Suppressor macrophage treated with lipopolysaccharide for 1 hour (primary cell): ENCODE data around the gene TRPM5.

Experiments used
- DNase-seq, 3 donors: peaks; one replicate each; pipeline ENCODE4 v3.0.0-alpha.2; 2020 to 2022

TRPM5 gene, protein sequence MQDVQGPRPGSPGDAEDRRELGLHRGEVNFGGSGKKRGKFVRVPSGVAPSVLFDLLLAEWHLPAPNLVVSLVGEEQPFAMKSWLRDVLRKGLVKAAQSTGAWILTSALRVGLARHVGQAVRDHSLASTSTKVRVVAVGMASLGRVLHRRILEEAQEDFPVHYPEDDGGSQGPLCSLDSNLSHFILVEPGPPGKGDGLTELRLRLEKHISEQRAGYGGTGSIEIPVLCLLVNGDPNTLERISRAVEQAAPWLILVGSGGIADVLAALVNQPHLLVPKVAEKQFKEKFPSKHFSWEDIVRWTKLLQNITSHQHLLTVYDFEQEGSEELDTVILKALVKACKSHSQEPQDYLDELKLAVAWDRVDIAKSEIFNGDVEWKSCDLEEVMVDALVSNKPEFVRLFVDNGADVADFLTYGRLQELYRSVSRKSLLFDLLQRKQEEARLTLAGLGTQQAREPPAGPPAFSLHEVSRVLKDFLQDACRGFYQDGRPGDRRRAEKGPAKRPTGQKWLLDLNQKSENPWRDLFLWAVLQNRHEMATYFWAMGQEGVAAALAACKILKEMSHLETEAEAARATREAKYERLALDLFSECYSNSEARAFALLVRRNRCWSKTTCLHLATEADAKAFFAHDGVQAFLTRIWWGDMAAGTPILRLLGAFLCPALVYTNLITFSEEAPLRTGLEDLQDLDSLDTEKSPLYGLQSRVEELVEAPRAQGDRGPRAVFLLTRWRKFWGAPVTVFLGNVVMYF (N-terminal part only)

DNA sequence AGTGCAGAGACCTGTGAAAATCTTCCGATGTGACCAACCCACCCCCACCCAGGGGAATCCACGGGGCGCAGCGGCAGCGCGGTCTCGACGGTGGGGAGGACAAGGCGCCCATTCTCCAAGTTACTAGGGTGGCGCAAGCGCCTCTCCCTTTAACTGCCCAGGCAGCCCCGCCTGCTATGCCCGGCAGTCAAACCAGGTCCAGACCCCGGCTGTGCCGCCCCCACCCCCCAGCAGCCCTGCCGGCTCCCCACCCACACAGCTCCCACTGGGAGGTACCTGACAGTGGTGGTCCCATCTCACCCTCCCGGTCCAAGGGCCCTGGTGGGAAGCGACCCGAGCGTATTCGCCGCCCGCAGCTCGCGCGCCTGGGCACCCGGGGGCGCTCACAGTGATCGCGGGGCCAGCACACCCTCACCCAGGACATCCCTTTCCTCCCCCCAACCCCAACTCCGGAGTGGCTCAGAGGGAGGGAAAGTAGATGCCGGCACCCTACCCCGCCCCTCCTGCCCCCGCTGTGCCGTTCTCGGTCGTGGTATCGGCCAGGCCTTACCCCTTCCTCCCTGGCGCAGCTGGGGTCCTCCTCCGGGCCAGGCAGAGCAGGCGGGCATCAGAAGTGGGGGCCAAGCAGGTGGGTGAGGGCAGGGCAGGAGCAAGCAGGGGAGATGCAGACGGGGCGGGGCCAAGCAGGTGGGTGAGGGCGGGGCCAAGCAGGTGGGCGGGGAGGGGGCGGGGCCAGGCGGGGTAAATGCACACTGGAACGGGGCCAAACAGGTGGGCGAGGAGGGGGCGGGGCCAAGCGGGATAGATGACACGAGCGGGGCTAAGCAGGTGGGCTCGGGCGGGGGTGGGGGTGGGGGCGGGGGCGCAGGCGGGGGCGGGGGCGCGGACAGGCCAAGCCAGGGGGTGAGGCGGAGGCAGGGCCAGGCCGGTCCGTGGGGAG is at the start of gene TRPM5:
TSS of gene TRPM5 (minus strand) at position 634 of the 940 bp plus-strand sequence. CDS start 21,478 bp downstream, outside the sequence.
- DNase-seq, result peak in 1 of 3 donors; percentile 41

DNA sequence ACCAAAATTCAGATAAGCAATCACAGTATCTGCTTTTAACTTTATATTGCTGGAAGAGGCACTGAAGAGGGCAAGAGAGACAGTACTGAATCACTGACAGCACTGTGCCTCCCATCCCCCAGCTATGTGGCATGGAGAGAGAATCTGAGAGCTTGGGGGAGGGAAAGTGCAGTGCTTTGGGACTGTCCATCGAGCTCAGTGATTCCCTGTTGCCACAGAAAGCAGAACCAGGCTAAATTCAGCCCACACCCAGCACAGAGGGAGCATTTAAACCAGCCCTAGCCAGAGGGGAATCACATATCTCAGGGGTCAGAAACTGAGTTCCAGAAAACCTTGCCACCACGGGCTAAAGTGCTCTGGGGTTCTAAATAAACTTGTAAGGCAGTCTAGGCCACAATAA is 44.8 kb upstream of the TRPM5 start:
- DNase-seq, result peak; percentile 23 to 60 (median 54)

DNA sequence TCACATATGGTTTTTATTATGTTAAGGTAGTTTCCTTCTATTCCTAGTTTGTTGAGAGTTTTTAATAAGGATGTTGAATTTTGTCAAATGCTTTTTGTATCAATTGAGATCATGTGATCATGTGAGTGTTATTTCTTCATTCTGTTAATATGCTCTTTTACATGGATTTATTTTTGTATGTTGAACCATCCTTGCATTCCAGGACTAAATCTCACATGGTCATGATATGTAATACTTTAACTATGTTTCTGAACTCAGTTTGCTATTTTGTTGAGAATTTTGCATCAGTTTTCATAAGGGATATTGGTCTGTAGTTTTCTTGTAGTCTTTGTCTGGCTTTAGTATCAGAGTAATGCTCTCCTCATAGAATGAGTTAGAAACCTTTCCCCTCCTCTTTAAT is 43.7 kb upstream of the TRPM5 start:
- DNase-seq, result no peak

DNA sequence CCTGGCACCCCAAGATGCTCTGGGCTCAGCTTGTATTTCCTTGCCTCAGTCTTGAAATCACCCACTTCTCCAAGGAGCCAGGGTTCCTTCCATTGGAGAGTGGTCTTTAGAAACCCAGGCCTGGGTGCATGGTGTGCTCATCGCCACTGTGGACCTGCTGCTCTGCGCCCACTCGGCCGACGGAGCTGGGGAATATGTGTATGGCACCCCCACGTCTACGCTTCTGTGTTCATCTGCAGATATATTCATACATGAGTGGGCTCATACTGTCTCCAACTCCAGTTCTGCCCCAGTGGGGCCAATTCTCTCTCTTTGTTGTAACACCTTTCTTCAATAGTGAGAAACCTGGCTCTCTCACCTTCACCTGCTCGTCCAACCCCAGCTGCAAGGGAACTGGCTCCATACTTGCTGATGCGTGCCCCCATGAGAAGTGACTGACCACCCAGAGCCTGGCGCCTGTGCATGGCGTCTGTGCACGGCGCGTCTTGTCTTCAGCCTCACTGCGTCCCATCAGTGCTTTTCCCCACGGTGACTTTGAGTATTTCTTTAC is 40.3 kb upstream of the TRPM5 start:
- DNase-seq, result no peak

DNA sequence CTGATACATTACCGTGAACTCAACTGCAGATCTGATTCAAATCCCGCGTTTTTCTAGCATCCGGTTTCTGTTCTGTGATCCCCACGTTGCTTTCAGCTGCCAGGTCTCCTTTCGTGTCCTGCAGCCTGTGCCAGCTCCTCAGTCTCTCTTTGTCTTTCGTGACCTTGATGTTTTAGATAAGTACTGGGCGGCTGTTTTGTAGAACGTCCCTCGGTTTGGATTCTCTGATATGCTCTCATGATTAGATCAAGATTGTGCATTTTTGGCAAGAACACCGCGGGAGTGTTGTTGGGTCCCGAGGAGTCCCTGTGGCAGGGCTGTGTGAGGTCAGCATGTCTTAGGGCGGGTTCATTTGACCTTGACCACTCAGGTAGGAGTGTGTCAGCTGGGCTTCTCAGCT is 39.1 kb upstream of the TRPM5 start:
- no peak for DNase-seq

DNA sequence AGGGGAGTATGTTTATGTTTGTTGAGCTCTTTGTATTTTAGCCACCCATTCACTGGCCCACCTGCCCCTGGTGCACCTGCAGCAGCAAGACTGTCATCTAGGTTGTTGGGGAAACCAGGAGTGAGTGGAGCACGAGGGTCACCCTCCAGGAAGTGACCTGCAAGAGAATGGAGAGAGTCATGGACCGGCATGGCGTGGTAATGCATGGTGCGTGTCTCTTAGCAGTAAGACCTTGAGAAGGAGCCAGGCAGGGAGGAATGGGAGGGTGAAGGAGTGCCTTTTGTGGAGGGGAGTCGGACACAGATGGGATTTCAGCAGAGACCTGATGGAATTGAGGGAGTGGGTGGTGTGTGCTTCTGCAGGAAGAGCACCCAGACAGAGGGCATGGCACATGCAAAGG is 38.4 kb upstream of the TRPM5 start:
- DNase-seq, result no peak

DNA sequence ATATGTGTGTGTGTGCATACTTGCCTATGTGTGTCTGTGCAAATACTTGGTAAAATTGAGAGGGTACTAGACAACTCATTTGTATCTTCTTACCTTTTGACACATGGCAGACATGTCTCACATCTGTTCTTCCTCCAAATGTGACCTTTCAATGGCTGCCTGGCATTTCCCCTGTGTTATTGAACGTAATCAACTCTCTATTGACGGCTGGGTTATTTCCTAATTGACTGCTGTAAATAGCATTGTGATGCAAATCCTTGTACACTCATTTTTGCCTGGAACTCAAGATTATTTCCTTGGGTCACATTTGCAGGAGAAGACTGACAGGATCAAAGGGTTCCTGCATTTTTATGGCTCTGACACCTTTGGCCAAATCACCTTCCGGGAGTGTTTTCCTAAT is 37.9 kb upstream of the TRPM5 start:
- DNase-seq, result peak; percentile 54 to 91 (median 58)

DNA sequence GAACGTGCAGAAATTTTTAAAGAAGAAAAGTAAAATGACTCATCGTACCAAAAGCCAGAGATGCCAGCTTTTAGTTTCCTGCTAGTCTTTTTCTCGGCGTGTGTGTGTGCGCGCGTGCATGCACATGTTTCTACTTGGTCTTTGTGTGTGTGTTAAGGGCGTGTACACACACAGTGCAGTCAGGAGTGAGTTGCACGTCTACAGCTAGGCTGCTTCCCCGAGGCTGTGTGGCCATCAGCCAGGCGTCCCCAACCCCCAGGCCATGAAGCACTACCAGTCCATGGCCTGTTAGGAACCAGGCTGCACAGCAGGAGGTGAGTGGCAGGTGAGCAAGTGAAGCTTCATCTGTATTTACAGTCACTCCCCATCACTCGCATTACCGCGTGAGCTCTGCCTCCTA is 36.9 kb upstream of the TRPM5 start:
- no peak for DNase-seq

DNA sequence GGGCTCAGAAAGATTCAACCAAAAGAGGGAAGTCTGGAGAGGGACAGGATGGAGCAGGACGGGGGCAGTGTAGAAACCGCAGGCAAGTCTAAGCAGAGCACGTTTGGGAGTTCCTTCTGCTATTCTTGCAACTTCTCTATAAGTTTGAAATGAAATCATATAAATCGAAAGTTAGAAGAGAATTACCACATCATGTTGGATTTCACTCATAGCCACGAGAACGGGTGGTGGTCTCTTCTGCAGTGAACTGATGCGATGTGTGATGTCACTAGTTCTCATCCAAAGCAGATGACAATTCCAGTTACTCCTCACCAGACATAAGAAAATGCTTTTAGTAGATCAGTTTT is 36.5 kb upstream of the TRPM5 start:
- peak; percentile 88 to 98 (median 92) for DNase-seq

DNA sequence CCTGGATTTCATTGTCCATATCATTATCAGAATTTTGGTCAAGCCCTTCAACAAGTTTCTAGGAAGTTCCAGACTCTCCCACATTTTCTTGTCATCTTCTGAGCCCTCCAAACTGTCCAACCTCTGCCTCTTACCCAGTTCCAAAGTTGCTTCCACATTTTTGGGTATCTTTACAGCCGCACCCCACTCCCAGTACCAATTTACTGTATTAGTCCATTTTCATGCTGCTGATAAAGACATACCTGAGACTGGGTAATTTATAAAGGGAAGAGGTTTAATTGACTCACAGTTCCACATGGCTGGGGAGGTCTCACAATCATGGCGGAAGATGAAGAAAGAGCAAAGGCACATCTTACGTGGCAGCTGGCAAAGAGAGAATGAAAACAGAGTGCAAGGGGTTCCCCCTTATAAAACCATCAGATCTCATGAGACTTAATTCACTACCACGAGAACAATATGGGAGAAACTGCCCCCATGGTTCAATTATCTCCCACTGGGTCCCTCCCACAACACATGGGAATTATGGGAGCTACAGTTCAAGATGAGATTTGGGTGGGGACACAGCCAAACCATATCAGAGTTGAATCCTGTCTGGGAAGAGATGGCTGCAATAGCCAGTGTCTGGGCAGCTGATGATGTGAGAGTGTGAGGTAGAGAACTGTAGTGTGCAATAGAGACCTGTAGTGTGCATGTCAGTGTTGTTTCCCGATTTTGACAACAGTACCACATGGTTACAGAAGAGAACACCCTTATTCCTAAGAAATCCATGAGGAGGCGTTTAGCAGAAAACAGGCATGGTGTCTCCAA is 36.0 kb upstream of the TRPM5 start:
- DNase-seq, result peak in 1 of 3 donors; percentile 63

DNA sequence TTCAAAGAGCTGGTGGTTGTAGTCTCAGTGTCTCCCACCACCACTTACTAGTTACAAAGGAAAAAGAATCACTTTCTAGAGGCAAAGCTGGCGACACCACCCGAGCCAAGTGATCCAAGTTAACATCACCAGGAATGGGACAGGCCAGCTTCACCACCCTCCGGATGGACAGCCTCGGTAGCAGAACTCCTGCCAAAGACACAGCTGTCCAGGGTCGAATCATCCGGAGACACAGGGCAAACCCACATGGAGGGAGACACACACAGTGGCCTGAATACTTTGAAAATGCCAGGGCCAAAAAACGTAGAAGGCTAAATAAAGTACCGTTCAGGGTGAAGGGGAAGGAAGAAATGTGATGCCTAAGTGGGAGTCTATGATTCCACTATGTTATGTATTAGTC is 33.6 kb upstream of the TRPM5 start:
- no peak for DNase-seq

DNA sequence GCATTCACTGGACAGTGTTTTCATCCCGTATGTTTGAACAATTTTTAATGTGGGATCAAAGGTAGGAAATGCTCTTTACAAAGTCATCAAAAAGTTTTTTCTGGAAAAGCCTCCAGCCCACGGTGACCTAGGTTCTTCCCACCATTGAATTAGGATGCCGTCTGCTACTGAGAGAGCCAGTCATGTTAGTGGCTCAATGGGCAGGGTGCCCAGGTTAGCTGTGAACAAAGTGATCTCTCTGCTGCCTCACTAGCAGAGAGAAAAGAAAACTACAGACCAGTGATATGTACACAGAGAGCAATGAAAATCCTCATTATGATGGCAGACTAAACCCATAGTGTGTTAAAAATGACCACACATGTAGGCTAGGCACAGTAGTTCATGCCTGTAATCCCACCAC is 32.9 kb upstream of the TRPM5 start:
- DNase-seq, result no peak

DNA sequence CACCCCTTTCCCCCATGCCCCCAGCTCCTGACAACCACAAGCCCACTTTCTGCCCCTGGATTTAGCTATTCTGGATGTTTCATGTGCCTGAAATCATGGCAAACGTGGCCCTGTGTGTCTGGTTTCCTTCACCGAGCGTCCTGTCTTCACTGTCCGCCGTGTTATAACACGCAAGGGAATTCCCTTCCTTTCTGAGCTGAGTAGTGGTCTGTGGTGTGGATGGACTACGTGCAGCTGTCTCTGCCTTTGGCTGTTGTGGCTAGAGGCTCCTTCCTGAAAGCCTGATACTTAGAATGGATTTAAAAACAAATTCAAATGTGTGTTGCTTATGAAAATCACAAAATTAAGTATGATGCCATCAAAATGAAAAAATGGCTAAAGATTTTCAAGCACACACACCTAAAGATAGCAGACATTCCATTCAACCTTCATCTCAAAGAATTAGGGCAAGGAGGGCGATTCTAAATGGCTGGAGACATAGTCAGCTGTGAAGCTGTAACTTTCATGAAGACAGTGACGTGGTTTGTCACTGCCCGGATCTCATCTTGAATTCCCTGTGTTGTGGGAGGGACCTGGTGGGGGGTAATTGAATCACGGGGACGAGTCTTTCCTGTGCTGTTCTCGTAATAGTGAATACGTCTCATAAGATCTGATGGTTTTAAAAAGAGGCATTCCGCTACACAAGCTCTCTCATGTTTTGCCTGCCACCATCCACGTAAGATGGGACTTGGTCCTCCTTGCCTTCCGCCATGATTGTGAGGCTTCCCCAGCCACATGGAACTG is 31.0 kb upstream of the TRPM5 start:
- no peak for DNase-seq

DNA sequence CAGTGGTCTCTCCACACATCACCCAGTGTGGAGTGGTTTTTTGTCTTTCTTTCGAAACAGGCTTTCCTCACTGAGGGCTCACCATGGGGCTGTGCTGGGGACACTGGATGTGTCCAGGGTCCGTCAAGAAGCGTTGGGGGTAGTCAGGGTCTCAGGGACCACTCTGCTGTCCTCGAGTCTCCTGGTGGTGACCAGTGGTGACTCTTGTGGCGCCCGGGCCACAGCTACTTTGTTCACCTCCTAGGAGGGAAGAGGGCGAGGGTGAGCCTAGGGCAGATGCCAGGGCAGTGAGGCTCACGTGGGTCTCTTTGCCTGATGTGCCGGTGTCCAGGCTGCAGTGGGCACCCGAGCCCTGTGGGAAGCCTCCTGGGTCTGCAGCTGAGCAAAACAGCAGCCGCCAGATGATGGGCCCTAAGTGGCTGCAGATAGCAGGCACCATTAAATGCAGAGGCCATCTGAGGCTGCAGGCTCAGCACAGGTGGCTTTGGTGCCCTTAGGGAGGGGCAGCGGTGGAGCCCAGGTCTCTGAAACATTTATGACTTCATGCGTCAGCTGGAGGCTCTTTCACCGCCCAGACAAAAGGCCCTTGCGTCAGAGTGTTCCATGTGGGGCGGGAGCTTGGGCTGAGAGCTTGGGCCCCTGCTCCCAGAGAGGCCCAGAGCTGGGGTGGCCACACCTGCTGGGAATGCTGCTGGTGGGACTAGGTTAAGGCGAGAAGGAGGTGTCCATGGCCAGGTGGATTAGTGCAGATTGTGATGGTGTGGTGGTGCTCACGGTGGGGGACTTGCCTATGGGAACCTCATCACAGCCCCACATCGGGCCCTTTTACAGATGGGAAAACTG is 30.0 kb upstream of the TRPM5 start:
- no peak for DNase-seq

DNA sequence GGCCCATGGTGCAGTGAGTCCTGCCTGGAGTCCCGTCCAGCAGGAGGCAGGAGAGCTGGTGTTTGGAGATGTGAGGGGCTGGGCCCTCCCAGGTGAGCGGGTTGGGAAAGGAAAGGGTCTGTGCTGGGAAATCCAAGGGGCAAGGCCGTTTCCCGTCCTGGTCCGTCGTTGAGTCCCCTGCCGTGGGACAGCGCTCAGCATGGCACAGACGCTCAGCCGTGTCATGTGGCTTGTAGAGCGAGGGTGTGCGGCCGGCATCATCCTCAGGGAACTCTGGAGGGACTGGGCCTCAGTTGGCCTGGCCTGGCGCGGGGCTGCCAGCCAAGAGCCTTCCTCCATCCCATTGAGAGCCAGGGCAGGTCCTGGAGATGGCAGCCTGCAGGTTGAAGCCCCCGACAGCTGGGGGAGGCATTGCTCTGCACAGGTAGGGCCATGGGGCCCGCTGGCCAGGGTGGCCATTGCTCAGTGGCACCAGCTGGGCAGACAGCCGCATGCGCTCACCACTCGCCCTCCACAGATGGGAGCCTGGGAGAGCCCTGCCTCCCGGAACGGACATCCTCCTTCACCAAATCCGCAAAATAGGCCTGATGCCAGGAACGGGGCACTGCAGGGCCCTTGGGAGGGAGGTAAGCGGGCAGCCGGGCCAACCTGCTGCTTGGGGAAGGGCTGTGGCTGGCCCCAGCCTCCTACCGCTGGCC is 29.2 kb upstream of the TRPM5 start:
- DNase-seq, result no peak

DNA sequence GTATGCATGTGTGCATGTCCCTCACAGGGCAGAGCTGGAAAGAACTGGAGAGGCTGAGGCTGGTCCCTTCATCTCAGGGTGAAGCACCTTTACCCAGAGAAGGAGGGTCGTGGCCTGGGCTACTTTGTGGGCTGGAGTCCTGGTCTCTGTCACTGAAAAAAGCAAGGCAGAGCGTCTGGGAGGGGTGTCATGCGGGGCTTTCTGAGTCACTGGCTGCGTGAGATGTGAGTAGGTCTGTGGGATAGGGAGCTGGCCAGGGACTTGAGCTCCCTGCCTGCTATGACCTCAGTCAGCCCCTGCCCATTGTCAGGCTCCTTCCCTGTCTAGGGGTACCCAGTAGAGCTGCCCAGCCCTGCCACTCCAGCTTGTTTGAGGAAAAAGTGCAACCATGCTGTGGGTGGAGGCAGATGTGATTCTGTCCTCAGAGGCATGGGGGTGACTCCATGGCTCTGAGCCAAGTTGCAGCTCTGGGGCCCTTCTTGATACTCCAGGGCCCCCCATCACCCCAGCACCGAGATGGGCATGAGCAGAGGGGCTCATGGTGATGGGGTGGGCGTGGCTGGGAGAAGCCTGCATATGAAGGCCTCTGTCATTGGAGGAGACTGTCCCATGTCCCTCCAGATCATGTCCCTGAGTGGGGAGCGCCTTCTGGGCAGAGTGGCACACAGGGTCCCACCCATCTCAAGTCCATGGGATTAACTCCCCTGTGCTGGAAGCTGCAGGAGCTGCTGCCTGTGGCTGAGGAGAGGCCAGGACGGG is 28.3 kb upstream of the TRPM5 start:
- peak in 2 of 3 donors; percentile 25 to 29 for DNase-seq

DNA sequence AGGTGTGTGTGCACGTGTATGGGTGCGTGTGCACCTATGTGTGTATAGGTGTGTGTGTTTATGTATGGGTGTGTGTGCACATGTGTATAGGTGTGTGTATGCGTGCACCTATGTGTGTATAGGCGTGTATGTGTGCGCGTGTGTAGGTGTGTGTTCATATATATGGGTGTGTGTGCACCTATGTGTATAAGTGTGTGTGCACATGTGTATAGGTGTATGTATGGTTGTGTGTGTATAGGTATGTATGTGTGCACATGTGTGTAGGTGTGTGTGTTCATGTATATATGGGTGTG is 27.4 kb upstream of the TRPM5 start:
- DNase-seq, result no peak

DNA sequence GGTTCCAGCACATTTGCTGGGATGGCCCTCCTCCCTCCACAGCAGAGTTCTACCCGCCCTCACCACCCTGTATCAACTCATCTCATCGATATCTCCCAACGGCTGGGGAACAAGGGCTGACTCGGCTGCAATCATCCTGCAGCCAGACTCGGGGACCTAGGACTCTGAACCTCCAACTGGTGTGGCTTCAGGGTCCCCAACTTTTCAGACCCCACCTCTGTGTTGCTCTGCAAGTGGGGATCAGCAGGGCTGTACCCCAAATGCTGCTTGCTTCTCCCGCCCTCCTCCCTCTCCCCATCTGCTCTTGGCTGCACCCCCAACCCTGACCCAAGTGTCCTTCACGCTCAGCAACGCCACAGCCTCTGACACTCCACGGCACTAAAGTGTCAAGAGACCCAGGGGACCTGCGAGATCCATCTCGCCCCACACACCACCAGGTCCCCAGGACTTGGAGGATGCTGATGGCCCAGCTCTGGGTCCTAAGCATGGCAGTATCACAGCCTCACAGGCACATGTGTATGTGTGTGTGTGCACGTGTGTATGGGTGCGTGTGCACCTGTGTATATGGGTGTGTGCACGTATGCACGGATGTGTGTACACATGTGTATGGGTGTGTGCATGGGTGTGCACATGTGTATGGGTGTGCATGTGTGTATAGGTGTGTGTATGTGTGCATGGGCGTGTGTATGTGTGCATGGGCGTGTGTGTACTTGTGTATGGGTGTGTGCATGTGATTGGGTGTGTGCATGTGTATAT is 26.9 kb upstream of the TRPM5 start:
- DNase-seq, result no peak
